Measurements from ENCODE around the gene ATF5.
"Not testable (repeated sequence)": the region's sequence is repeated elsewhere in the genome, so short reads cannot be mapped to it uniquely, and the experiment has no call there.

ATF5 gene

GRCh38 chr19:49952479-49952836 is 23.5 kb downstream of the ATF5 start:
- Histone ChIP-seq H3K9ac (ENCODE audit: low read length in 2 of 2) (no peak overlapping the region), H3K27me3 (ENCODE audit: control insufficient read depth in 1 of 2, insufficient read depth in 2 of 2, low read length in 2 of 2) (peaks cover 9 to 24% of the 10 kb centered on the region in 2 donors), H3K27ac (ENCODE audit: low read length) (no peak overlapping the region), H3K4me1 (ENCODE audit: control insufficient read depth, insufficient read depth, low read length) (no peaks in the 10 kb centered on the region), H3K36me3 (ENCODE audit: control insufficient read depth in 2 of 2, insufficient read depth in 2 of 2, low read length in 2 of 2) (no peaks in the 10 kb centered on the region), H3K4me3 (ENCODE audit: low read length in 2 of 2) (no peak overlapping the region), H3K9me3 (ENCODE audit: control insufficient read depth in 2 of 2, low read length in 2 of 2) (no peaks in the 10 kb centered on the region)

GRCh38 chr19:49952906-49953305 is 23.9 kb downstream of the ATF5 start:
- Histone ChIP-seq H3K36me3 (ENCODE audit: control insufficient read depth in 2 of 2, insufficient read depth in 2 of 2, low read length in 2 of 2) (no peaks in the 10 kb centered on the region), H3K4me1 (ENCODE audit: control insufficient read depth, insufficient read depth, low read length) (no peaks in the 10 kb centered on the region), H3K9me3 (ENCODE audit: control insufficient read depth in 2 of 2, low read length in 2 of 2) (no peaks in the 10 kb centered on the region), H3K4me3 (ENCODE audit: low read length in 2 of 2) (no peak overlapping the region), H3K27ac (ENCODE audit: low read length) (no peak overlapping the region), H3K27me3 (ENCODE audit: control insufficient read depth in 1 of 2, insufficient read depth in 2 of 2, low read length in 2 of 2) (peaks cover 9 to 22% of the 10 kb centered on the region in 2 donors), H3K9ac (ENCODE audit: low read length in 2 of 2) (no peak overlapping the region)

- Histone ChIP-seq H3K27ac (ENCODE audit: low read length) (no peak overlapping the region), H3K9me3 (ENCODE audit: control insufficient read depth in 2 of 2, low read length in 2 of 2) (no peaks in the 10 kb centered on the region), H3K4me3 (ENCODE audit: low read length in 2 of 2) (no peak overlapping the region), H3K36me3 (ENCODE audit: control insufficient read depth in 2 of 2, insufficient read depth in 2 of 2, low read length in 2 of 2) (no peaks in the 10 kb centered on the region), H3K27me3 (ENCODE audit: control insufficient read depth in 1 of 2, insufficient read depth in 2 of 2, low read length in 2 of 2) (peaks cover 9 to 22% of the 10 kb centered on the region in 2 donors), H3K9ac (ENCODE audit: low read length in 2 of 2) (no peak overlapping the region), H3K4me1 (ENCODE audit: control insufficient read depth, insufficient read depth, low read length) (no peaks in the 10 kb centered on the region)
Observed at GRCh38 chr19:49953416-49953815, 24.4 kb downstream of the ATF5 start.

- no peak overlapping the region for H3K9ac ChIP-seq (ENCODE audit: low read length in 2 of 2)
- no peaks in the 10 kb centered on the region for H3K9me3 ChIP-seq (ENCODE audit: control insufficient read depth in 2 of 2, low read length in 2 of 2)
- no peak overlapping the region for H3K27ac ChIP-seq (ENCODE audit: low read length)
- H3K4me1 ChIP-seq (ENCODE audit: control insufficient read depth, insufficient read depth, low read length) = no peaks in the 10 kb centered on the region
- H3K4me3 ChIP-seq (ENCODE audit: low read length in 2 of 2) = no peak overlapping the region
- no peaks in the 10 kb centered on the region for H3K36me3 ChIP-seq (ENCODE audit: control insufficient read depth in 2 of 2, insufficient read depth in 2 of 2, low read length in 2 of 2)
- peaks cover 9 to 24% of the 10 kb centered on the region in 2 donors for H3K27me3 ChIP-seq (ENCODE audit: control insufficient read depth in 1 of 2, insufficient read depth in 2 of 2, low read length in 2 of 2)
Observed at GRCh38 chr19:49954092-49954829, 25.3 kb downstream of the ATF5 start.

GRCh38 chr19:49954933-49955332 is 25.9 kb downstream of the ATF5 start:
- no peak overlapping the region for H3K9ac ChIP-seq (ENCODE audit: low read length in 2 of 2)
- H3K36me3 ChIP-seq (ENCODE audit: control insufficient read depth in 2 of 2, insufficient read depth in 2 of 2, low read length in 2 of 2) = no peaks in the 10 kb centered on the region
- no peaks in the 10 kb centered on the region for H3K9me3 ChIP-seq (ENCODE audit: control insufficient read depth in 2 of 2, low read length in 2 of 2)
- no peak overlapping the region for H3K4me3 ChIP-seq (ENCODE audit: low read length in 2 of 2)
- no peak overlapping the region for H3K27ac ChIP-seq (ENCODE audit: low read length)
- peaks cover 9 to 24% of the 10 kb centered on the region in 2 donors for H3K27me3 ChIP-seq (ENCODE audit: control insufficient read depth in 1 of 2, insufficient read depth in 2 of 2, low read length in 2 of 2)
- no peaks in the 10 kb centered on the region for H3K4me1 ChIP-seq (ENCODE audit: control insufficient read depth, insufficient read depth, low read length)

GRCh38 chr19:49956115-49956495 is 27.1 kb downstream of the ATF5 start:
- Histone ChIP-seq H3K27ac (ENCODE audit: low read length) (no peak overlapping the region), H3K9ac (ENCODE audit: low read length in 2 of 2) (no peak overlapping the region), H3K4me1 (ENCODE audit: control insufficient read depth, insufficient read depth, low read length) (no peaks in the 10 kb centered on the region), H3K9me3 (ENCODE audit: control insufficient read depth in 2 of 2, low read length in 2 of 2) (no peaks in the 10 kb centered on the region), H3K27me3 (ENCODE audit: control insufficient read depth in 1 of 2, insufficient read depth in 2 of 2, low read length in 2 of 2) (peaks cover 9 to 18% of the 10 kb centered on the region in 2 donors), H3K36me3 (ENCODE audit: control insufficient read depth in 2 of 2, insufficient read depth in 2 of 2, low read length in 2 of 2) (no peaks in the 10 kb centered on the region), H3K4me3 (ENCODE audit: low read length in 2 of 2) (no peak overlapping the region)

GRCh38 chr19:49957262-49957915 is 28.4 kb downstream of the ATF5 start:
- no peaks in the 10 kb centered on the region for H3K36me3 ChIP-seq (ENCODE audit: control insufficient read depth in 2 of 2, insufficient read depth in 2 of 2, low read length in 2 of 2)
- no peak overlapping the region for H3K27ac ChIP-seq (ENCODE audit: low read length)
- no peaks in the 10 kb centered on the region for H3K9me3 ChIP-seq (ENCODE audit: control insufficient read depth in 2 of 2, low read length in 2 of 2)
- no peak overlapping the region for H3K9ac ChIP-seq (ENCODE audit: low read length in 2 of 2)
- H3K27me3 ChIP-seq (ENCODE audit: control insufficient read depth in 1 of 2, insufficient read depth in 2 of 2, low read length in 2 of 2) = peaks cover 9% of the 10 kb centered on the region in 2 donors
- no peak overlapping the region for H3K4me3 ChIP-seq (ENCODE audit: low read length in 2 of 2)
- H3K4me1 ChIP-seq (ENCODE audit: control insufficient read depth, insufficient read depth, low read length) = no peaks in the 10 kb centered on the region

GRCh38 chr19:49958144-49958543 is 29.1 kb downstream of the ATF5 start:
- H3K4me1 ChIP-seq (ENCODE audit: control insufficient read depth, insufficient read depth, low read length); H3K9ac ChIP-seq (ENCODE audit: low read length in 2 of 2); H3K27ac ChIP-seq (ENCODE audit: low read length); H3K27me3 ChIP-seq (ENCODE audit: control insufficient read depth in 1 of 2, insufficient read depth in 2 of 2, low read length in 2 of 2); H3K9me3 ChIP-seq (ENCODE audit: control insufficient read depth in 2 of 2, low read length in 2 of 2); H3K4me3 ChIP-seq (ENCODE audit: low read length in 2 of 2); H3K36me3 ChIP-seq (ENCODE audit: control insufficient read depth in 2 of 2, insufficient read depth in 2 of 2, low read length in 2 of 2): not testable (repeated sequence)

- not testable (repeated sequence) for H3K27ac ChIP-seq (ENCODE audit: low read length); H3K4me1 ChIP-seq (ENCODE audit: control insufficient read depth, insufficient read depth, low read length); H3K27me3 ChIP-seq (ENCODE audit: control insufficient read depth in 1 of 2, insufficient read depth in 2 of 2, low read length in 2 of 2); H3K4me3 ChIP-seq (ENCODE audit: low read length in 2 of 2); H3K9ac ChIP-seq (ENCODE audit: low read length in 2 of 2); H3K9me3 ChIP-seq (ENCODE audit: control insufficient read depth in 2 of 2, low read length in 2 of 2); H3K36me3 ChIP-seq (ENCODE audit: control insufficient read depth in 2 of 2, insufficient read depth in 2 of 2, low read length in 2 of 2)
Observed at GRCh38 chr19:49958596-49958995, 29.6 kb downstream of the ATF5 start.

- not testable (repeated sequence) for H3K4me1 ChIP-seq (ENCODE audit: control insufficient read depth, insufficient read depth, low read length); H3K36me3 ChIP-seq (ENCODE audit: control insufficient read depth in 2 of 2, insufficient read depth in 2 of 2, low read length in 2 of 2); H3K4me3 ChIP-seq (ENCODE audit: low read length in 2 of 2); H3K27me3 ChIP-seq (ENCODE audit: control insufficient read depth in 1 of 2, insufficient read depth in 2 of 2, low read length in 2 of 2); H3K27ac ChIP-seq (ENCODE audit: low read length); H3K9ac ChIP-seq (ENCODE audit: low read length in 2 of 2); H3K9me3 ChIP-seq (ENCODE audit: control insufficient read depth in 2 of 2, low read length in 2 of 2)
Observed at GRCh38 chr19:49959892-49960291, 30.9 kb downstream of the ATF5 start.

- H3K9ac ChIP-seq (ENCODE audit: low read length in 2 of 2); H3K4me1 ChIP-seq (ENCODE audit: control insufficient read depth, insufficient read depth, low read length); H3K4me3 ChIP-seq (ENCODE audit: low read length in 2 of 2); H3K9me3 ChIP-seq (ENCODE audit: control insufficient read depth in 2 of 2, low read length in 2 of 2); H3K27me3 ChIP-seq (ENCODE audit: control insufficient read depth in 1 of 2, insufficient read depth in 2 of 2, low read length in 2 of 2); H3K36me3 ChIP-seq (ENCODE audit: control insufficient read depth in 2 of 2, insufficient read depth in 2 of 2, low read length in 2 of 2); H3K27ac ChIP-seq (ENCODE audit: low read length): not testable (repeated sequence)
Observed at GRCh38 chr19:49960980-49961379, 32.0 kb downstream of the ATF5 start, which contains the start of gene SIGLEC11. Gene SIGLEC11 (minus strand): TSS chr19:49961172. CDS start chr19:49961081, 91 bp downstream.

Measured in stomach smooth muscle (tissue), 2 donors.